GM23338 (cell line): ENCODE data around the gene LIPA. TPM values are rescaled to one million over a fixed set of nuclear protein-coding genes. Genes with fewer than 3 reads are reported as not detected.

ENCODE experiments used
- CREB1 ChIP-seq: fragments of 250-450 bp; sonication (Bioruptor Pico); IDR thresholded peaks from 2 replicates; pipeline ENCODE4 v1.5.0; 2020; ENCODE audit warnings: low read depth, mild to moderate bottlenecking, moderate library complexity
- ETS1 ChIP-seq: IDR thresholded peaks from 2 replicates; pipeline ENCODE4 v1.6.1; 2016; ENCODE audit warnings: antibody characterized with exemption
- JUNB ChIP-seq: IDR thresholded peaks from one replicate; pipeline ENCODE4 v1.6.1; 2016; ENCODE audit warnings: antibody characterized with exemption; ENCODE audit not compliant: unreplicated experiment
- NANOG ChIP-seq: IDR thresholded peaks from 2 replicates; pipeline ENCODE4 v1.6.1; 2016; ENCODE audit warnings: antibody characterized with exemption, borderline replicate concordance
- POLR2AphosphoS5 ChIP-seq: IDR thresholded peaks from 2 replicates; pipeline ENCODE4 v1.6.1; 2016; ENCODE audit warnings: antibody characterized with exemption, low read depth
- REST ChIP-seq: IDR thresholded peaks from one replicate; pipeline ENCODE4 v1.6.1; 2018; ENCODE audit warnings: antibody characterized with exemption; ENCODE audit not compliant: unreplicated experiment
- ZNF114 ChIP-seq: fragments of 250-450 bp; sonication (Bioruptor Pico); IDR thresholded peaks from 2 replicates; pipeline ENCODE4 v1.5.0; 2020; ENCODE audit warnings: mild to moderate bottlenecking, moderate library complexity
- ZNF331 ChIP-seq: fragments of 250-450 bp; sonication (Bioruptor Pico); IDR thresholded peaks from 2 replicates; pipeline ENCODE4 v1.5.0; 2020; ENCODE audit warnings: low read depth, mild to moderate bottlenecking, moderate library complexity
- polyA plus RNA-seq: library from polyadenylated mRNA; unstranded; fragments of >200 nt; fragmentation: Nextera tagmentation; extraction: Ambion mirVana; gene quantifications from 2 replicates; pipeline ENCODE4 v1.2.1, GENCODE V29; 2016
- total RNA-seq: library from RNA; depleted of rRNA; stranded (reverse); fragments of >200 nt; shearing (Covaris generic); gene quantifications from 2 replicates; pipeline ENCODE4 v1.2.3, GENCODE V29; 2014
- TF ChIP-seq, protein P1 (sequence below): fragments of 250-450 bp; sonication (Bioruptor Pico); IDR thresholded peaks from 2 replicates; pipeline ENCODE4 v1.5.0; 2020; ENCODE audit warnings: mild to moderate bottlenecking, moderate library complexity

LIPA gene
- total and polyA plus RNA-seq, 2 experiments from 2014 or later = 37.8 to 86.3 TPM

DNA sequence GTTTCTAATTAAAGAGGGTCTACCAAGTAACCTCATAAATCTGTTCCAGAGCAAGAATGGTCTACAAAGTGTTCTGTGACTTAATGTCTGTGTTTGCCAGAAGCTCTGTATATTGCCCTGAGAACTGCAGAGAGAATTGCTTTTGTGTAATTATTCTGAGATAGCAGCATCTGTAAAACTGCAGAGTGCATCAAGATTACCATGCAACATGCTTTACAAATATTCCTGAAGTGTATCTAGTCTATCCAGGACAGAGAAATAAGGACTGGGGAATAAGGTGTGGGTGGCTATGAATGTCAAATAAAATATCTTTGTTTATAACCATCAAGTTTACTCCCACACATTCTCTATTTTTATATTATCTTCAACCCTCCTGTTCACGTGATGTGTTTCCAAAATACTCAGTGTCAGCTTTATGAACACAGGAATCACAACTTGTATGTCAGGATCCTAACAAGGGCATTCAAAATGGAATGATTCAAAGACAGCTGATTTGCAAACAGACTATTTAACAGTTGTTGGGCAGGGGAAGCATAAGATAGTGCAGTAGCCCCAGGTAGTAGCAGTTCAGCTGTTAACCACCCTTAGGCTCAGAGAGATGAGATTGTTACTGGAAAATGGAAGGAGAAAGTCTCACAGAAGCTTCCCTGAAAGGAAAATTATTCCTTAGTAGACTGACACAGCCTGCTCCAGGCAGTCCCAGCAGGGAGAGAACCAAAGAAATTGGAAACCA lies 15.3 kb upstream of the LIPA start (continued):
- TF ChIP-seq, protein P1, sequence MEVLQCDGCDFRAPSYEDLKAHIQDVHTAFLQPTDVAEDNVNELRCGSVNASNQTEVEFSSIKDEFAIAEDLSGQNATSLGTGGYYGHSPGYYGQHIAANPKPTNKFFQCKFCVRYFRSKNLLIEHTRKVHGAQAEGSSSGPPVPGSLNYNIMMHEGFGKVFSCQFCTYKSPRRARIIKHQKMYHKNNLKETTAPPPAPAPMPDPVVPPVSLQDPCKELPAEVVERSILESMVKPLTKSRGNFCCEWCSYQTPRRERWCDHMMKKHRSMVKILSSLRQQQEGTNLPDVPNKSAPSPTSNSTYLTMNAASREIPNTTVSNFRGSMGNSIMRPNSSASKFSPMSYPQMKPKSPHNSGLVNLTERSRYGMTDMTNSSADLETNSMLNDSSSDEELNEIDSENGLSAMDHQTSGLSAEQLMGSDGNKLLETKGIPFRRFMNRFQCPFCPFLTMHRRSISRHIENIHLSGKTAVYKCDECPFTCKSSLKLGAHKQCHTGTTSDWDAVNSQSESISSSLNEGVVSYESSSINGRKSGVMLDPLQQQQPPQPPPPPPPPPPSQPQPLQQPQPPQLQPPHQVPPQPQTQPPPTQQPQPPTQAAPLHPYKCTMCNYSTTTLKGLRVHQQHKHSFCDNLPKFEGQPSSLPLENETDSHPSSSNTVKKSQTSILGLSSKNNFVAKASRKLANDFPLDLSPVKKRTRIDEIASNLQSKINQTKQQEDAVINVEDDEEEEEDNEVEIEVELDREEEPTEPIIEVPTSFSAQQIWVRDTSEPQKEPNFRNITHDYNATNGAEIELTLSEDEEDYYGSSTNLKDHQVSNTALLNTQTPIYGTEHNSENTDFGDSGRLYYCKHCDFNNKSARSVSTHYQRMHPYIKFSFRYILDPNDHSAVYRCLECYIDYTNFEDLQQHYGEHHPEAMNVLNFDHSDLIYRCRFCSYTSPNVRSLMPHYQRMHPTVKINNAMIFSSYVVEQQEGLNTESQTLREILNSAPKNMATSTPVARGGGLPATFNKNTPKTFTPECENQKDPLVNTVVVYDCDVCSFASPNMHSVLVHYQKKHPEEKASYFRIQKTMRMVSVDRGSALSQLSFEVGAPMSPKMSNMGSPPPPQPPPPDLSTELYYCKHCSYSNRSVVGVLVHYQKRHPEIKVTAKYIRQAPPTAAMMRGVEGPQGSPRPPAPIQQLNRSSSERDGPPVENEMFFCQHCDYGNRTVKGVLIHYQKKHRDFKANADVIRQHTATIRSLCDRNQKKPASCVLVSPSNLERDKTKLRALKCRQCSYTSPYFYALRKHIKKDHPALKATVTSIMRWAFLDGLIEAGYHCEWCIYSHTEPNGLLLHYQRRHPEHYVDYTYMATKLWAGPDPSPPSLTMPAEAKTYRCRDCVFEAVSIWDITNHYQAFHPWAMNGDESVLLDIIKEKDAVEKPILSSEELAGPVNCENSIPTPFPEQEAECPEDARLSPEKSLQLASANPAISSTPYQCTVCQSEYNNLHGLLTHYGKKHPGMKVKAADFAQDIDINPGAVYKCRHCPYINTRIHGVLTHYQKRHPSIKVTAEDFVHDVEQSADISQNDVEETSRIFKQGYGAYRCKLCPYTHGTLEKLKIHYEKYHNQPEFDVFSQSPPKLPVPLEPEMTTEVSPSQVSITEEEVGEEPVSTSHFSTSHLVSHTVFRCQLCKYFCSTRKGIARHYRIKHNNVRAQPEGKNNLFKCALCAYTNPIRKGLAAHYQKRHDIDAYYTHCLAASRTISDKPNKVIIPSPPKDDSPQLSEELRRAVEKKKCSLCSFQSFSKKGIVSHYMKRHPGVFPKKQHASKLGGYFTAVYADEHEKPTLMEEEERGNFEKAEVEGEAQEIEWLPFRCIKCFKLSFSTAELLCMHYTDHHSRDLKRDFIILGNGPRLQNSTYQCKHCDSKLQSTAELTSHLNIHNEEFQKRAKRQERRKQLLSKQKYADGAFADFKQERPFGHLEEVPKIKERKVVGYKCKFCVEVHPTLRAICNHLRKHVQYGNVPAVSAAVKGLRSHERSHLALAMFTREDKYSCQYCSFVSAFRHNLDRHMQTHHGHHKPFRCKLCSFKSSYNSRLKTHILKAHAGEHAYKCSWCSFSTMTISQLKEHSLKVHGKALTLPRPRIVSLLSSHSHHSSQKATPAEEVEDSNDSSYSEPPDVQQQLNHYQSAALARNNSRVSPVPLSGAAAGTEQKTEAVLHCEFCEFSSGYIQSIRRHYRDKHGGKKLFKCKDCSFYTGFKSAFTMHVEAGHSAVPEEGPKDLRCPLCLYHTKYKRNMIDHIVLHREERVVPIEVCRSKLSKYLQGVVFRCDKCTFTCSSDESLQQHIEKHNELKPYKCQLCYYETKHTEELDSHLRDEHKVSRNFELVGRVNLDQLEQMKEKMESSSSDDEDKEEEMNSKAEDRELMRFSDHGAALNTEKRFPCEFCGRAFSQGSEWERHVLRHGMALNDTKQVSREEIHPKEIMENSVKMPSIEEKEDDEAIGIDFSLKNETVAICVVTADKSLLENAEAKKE (CRISPR knock-in tag) = no peak
- TF ChIP-seq POLR2AphosphoS5 (no peak), ETS1 (no peak), NANOG (no peak), ZNF331 (no peak), JUNB (no peak), CREB1 (CRISPR knock-in tag) (no peak), REST (no peak), ZNF114 (CRISPR knock-in tag) (no peak)
